Smooth muscle cell of the brain vasculature (primary cell): ENCODE results near the gene CERKL.

ENCODE experiments used
- DNase-seq: peaks from one replicate; pipeline ENCODE4 v3.0.0-alpha.2; 2012; ENCODE audit warnings: low read depth, low spot score

Gene CERKL

GRCh38 chr2:181678861-181679543, 22.1 kb upstream of the CERKL start:
- no peak for DNase-seq

- peak; percentile 68 for DNase-seq
Measured at GRCh38 chr2:181677912-181678586, 21.1 kb upstream of the CERKL start.

DNA sequence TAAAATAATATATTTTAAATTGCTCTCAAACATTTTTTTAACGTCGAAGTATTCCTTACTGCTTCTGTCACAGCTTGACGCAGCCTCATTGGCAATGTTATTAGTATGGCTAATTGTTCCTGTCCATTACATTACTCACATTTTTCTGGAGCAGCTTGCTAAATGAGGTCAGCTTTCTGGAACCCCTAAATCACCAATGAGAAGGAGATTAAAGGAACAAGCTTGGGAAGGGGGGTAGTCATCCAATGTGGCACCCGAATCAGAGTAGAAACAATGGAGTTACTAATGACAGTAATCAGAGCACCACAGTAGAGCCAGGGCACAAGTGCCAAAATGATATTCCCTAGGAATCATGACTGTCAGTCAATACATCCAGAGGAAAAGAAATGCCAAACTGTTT, 18.3 kb upstream of the CERKL start:
- DNase-seq: no peak

DNA sequence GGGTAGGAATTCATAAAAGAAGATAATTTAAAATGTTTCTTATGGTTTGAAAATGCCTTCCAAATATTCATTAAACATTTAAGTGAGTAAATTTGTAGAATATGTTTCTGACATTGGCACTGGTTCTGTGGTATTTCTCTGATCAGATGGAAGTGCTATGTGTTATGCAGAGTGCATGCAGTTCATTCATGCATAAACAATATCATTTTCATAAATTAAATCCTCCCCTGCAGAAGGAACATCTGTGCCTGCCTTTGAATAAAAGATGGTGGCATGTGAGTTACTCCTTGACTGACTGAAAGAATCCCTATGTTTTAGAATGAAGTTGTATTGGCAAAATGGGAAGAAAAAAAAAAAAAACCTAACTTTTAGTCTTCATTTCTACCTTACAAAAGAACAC, 17.6 kb upstream of the CERKL start:
- DNase-seq: no peak

GRCh38 chr2:181673173-181673572, 16.3 kb upstream of the CERKL start:
- DNase-seq: no peak

- no peak for DNase-seq
Measured at GRCh38 chr2:181672255-181673008, 15.5 kb upstream of the CERKL start.

DNA sequence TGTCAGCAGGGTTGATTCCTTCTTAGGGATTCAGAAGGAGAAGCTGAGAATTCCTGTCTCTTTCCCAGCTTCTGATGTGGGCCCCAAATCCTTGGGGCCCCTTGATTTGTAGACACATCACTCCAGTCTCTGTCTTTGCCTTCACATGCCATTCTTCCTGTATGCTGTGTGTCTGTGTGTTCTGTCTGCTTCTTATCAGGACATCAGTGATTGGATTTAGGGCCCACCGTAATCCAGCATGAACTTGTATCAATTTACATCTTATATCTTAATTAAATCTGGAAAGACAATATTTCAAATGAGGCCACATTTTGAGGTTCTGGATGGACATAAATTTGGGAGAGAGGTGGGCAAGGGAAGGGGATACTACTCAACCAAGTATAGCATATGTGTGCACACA, 13.7 kb upstream of the CERKL start:
- no peak for DNase-seq

DNA sequence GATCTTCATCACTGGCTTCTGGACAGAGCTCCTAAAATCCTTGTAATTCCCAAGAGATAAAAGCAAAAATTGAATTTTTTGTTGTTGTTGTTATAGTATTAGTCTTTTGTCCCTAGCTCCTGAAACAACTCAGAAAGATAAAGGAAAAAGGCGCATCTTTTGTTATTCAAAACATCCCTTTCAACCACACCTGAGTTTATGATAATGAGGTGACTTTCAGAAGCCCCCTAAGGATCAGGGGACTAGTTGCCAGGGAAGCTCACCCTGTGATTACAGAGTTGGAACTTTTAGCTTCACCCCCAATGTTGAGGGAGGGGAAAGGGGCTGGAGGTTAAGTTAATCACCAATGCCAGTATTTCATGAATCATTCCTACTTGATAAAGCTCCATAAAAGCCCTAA, 10.3 kb upstream of the CERKL start:
- no peak for DNase-seq

GRCh38 chr2:181662287-181662686, 5.4 kb upstream of the CERKL start:
- DNase-seq: no peak

DNA sequence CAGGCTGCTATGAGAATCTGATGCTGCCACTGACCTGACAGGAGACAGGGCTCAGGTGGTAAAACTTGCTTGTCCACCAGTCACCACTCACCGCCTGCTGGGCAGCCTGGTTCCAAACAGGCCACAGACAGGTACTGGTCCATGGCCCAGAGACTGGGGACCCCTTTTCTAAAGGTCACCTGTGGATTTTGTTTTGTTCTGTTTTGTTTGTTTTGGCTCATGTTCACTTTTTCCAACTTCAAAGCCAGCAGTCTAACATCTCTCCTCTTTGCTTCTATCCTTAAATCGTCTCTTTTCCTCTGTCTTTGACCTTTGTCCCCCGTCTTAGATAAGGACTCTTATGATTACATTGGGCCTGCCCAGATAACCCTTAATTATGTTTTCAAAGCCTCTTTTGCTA, 3.3 kb upstream of the CERKL start:
- no peak for DNase-seq

DNA sequence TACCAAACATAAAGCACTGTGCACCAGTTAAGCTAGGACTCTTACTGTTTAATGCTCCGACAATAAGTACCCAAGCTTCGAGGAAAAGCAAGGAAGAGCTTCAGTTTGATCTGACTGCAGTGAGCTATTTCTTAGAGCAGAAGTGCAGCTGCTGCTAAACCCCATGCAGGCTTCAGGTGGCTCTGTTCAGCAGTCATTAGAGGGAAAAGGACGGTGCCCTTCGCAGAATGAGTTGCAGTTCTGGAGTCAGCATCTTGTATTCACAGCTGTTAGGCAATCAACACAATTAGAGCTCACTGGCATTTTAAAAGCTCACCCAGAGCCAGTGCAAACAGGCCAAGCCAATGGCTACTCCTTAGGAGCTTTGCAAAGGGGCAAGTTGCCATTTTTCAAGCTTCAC, 1.5 kb upstream of the CERKL start:
- no peak for DNase-seq

DNA sequence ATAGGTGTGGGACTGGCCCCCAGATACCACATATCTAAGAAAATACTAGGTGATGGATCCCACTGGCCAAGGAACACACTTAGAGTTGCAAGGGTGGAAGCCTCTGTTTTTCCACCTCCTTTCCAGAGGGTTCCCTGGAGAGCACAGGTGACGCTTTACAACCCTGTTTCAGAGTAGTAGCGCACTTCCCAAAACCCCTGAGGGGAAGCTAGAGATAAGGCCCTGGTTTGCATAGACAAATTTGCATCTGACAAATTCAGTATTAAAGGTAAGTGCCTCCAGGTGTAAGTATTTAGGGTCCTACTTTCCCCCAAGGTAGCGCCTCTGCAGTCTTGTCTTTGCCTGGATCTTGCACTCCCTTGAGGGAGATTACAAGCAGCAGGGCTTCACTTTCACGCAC, 474 bp upstream of the CERKL start:
- no peak for DNase-seq

GRCh38 chr2:181655519-181655918, 1.4 kb downstream of the CERKL start:
- DNase-seq: no peak

DNA sequence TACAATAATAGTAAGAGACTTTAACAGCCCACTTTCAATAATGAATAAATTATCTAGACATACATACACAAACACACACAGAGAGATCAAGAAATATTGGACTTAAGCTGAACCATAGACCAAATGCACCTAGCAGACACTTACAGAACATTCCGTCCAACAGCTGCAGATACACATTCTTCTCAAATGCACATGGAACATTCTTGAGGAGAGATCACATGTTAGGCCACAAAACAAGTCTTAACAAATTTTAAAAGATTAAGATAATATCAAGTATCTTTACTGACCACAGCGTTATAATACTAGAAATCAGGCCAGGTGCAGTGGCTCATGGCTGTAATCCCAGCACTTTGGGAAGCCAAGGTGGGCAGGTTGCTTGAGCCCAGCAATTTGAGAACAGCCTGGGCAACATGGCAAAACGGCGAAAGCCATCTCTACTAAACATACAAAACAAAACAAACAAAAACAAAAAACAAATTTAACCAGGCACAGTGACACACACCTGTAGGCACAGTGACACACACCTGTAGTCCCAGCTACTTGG, 7.4 kb downstream of the CERKL start:
- DNase-seq: no peak

- DNase-seq: no peak
Measured at GRCh38 chr2:181648478-181649155, 8.3 kb downstream of the CERKL start.

DNA sequence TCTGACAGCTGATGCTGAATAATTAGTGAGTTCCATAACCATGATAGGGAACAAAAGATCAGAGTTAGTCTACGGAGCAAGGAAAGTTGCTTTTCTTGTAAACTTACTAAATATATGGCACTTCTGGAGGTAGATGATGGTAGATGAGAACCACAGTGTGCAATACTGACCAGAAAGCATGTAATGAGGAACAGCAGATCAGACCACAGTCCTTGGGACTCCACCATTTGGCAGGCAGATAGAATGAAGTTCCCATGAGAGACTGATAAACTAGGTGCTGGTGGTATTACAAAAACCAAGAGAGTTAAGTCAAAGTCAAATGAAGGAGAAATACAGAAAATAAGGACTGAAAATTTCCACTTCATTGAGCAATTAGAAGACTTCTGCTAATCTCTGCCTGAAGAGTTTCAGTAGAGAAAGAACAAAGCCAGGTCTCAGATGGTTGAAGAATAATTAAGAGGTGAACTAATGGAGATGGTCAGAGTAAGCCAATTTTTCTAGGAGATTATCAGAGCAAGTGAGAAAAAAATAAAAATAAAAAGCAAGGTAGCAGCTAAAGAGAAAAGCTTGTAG, 10.4 kb downstream of the CERKL start:
- DNase-seq: no peak

GRCh38 chr2:181643151-181643550, 13.8 kb downstream of the CERKL start:
- DNase-seq: no peak

GRCh38 chr2:181642086-181642485, 14.8 kb downstream of the CERKL start:
- DNase-seq: no peak

- no peak for DNase-seq
Measured at GRCh38 chr2:181639686-181640085, 17.2 kb downstream of the CERKL start.

- DNase-seq: no peak
Measured at GRCh38 chr2:181632733-181633401, 24.0 kb downstream of the CERKL start.
